Activated CD4-positive, alpha-beta T cell treated with anti-CD3 and anti-CD28 coated beads, Interleukin-2, amount 50 U/mL, for 16 hours (primary cell): ENCODE results near the gene KRTAP2-2.
"Not testable (repeated sequence)": the region's sequence is repeated elsewhere in the genome, so short reads cannot be mapped to it uniquely, and the experiment has no call there.

Source experiments
- DNase-seq: peaks from one replicate; pipeline ENCODE4 v3.0.0-alpha.2; 2020

Gene KRTAP2-2

DNA sequence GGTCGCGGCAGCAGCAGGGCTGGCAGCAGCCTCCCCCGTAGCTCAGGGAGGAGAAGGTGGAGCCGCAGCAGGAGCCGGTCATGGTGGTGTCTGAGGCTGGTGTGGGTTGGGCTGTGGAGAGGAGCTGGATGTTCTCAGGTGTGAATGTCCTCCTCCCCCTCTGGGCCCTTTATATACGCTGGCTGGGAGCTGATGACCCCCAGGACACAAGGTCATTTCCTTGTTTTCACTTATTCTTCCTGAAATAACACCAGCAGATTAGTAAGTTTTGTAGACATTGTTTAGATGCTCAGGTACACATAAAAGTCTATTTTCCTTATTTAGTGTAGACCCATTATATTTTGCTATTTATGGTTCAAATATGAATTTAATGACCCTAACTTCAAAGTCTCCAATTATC, at the start of gene KRTAP2-2:
TSS of gene KRTAP2-2 (minus strand) at position 101 of the 400 bp plus-strand sequence. CDS start at position 82, 19 bp downstream.
- DNase-seq: not testable (repeated sequence)

- not testable (repeated sequence) for DNase-seq
Measured at GRCh38 chr17:41104386-41105038, 49.5 kb upstream of the KRTAP2-2 start.

- no peak for DNase-seq
Measured at GRCh38 chr17:41103896-41104295, 48.9 kb upstream of the KRTAP2-2 start.

DNA sequence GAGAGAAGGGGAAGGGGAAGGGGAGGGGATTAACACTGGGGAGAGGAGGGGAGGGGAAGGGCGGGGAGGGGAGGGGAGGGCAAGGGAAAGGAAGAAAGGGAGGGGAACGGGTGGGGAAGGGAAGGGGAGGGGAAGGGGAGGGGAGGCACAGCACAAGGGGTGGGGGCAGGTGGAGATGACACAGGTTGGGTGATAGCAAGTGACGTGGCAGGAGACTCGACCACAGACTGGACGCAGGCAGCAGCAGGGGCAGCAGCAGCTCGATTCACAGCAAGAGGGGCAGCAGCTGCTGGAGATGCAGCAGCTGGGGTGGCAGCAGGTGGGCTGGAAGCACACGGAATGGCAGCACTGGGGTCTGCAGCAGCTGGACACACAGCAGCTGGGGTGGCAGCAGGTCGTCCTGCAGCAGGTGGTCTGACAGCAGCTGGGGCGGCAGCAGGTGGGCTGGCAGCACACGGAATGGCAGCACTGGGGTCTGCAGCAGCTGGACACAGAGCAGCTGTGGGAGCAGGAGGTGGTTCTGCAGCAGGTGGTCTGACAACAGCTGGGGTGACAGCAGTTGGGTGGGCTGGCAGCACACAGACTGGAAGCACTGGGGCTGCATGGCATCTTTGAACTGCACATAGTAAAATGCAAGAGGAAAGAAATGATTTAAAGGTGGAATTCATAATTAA, 46.7 kb upstream of the KRTAP2-2 start, which contains the start of gene KRTAP4-16:
TSS of gene KRTAP4-16 (minus strand) at position 624 of the 674 bp plus-strand sequence. CDS start at position 624, 0 bp downstream.
- DNase-seq: no peak

GRCh38 chr17:41099682-41100480, 44.9 kb upstream of the KRTAP2-2 start:
- not testable (repeated sequence) for DNase-seq

- no peak for DNase-seq
Measured at GRCh38 chr17:41098481-41098880, 43.5 kb upstream of the KRTAP2-2 start.

DNA sequence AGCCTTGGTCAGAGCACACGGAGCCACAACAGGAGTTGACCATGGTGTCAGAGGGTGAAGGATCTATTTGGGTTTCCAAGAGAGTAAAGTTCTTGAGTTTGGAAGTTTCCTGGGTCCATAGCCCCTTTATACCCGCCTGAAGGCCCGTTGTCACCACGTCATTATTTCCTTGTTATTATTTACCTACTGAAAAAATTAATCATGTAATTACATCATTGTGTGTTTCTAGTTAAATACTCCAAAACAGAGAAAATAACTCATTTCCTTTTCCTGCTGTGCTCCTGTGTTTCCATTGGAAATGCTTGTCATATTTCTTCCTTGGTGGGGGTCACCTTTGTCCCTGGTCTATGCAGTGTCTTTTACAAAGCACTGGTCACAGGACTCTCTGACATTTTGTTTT, 43.0 kb upstream of the KRTAP2-2 start, which contains the start of gene KRTAP4-8:
TSS of gene KRTAP4-8 (minus strand) at position 101 of the 400 bp plus-strand sequence. CDS start at position 43, 58 bp downstream.
- no peak for DNase-seq

DNA sequence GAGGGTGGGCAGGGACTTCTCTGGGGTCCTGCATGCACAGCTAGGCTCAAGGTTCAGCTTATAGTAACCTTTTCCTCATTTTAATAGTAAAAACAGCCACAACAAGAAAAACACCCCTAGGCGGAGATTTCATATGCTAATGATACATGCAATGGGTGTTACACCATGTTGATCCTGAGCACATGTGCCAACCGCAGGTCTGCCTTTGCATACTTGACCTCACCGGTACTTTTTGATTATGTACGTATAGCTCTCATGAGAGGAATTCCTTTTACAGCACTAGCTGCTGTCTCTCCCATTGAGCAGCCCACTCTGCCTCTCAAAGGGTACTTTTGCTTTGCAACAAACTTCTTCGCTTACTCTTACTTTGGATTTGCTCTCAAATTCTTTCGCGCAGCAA, 41.0 kb upstream of the KRTAP2-2 start:
- no peak for DNase-seq

- DNase-seq: not testable (repeated sequence)
Measured at GRCh38 chr17:41088760-41089352, 33.8 kb upstream of the KRTAP2-2 start.

DNA sequence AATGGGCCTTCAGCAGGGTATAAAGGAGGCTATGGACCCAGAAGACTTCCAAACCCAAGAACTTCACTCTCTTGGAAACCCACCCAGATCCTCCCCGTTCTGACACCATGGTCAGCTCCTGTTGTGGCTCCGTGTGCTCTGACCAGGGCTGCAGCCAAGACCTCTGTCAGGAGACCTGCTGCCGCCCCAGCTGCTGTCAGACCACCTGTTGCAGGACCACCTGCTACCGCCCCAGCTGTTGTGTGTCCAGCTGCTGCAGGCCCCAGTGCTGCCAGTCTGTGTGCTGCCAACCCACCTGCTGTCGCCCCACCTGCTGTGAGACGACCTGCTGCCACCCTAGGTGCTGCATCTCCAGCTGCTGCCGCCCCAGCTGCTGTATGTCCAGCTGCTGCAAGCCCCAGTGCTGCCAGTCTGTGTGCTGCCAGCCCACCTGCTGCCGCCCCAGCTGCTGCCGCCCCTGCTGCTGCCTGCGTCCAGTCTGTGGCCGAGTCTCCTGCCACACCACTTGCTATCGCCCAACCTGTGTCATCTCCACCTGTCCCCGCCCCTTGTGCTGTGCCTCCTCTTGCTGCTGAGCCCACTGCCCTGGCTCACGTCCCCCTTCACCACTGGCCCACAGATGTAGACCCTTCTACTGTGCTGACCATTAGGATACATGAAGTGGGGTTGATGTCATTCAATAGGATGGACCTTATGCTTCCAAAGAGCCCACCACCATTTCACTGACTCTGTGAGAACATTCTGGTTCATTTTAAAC, 29.2 kb upstream of the KRTAP2-2 start, which contains the start of gene KRTAP4-7:
TSS of gene KRTAP4-7 (plus strand) at position 51 of the 757 bp plus-strand sequence. CDS start at position 108, 57 bp downstream.
- DNase-seq: not testable (repeated sequence)

- not testable (repeated sequence) for DNase-seq
Measured at GRCh38 chr17:41083427-41083826, 28.4 kb upstream of the KRTAP2-2 start.

GRCh38 chr17:41082626-41083025, 27.6 kb upstream of the KRTAP2-2 start:
- DNase-seq: no peak

- DNase-seq: no peak
Measured at GRCh38 chr17:41076788-41077187, 21.8 kb upstream of the KRTAP2-2 start.

- DNase-seq: no peak
Measured at GRCh38 chr17:41073676-41074075, 18.6 kb upstream of the KRTAP2-2 start.

- no peak for DNase-seq
Measured at GRCh38 chr17:41071606-41072360, 16.8 kb upstream of the KRTAP2-2 start.

GRCh38 chr17:41069031-41069430, 14.0 kb upstream of the KRTAP2-2 start:
- no peak for DNase-seq

GRCh38 chr17:41067281-41067680, 12.3 kb upstream of the KRTAP2-2 start:
- DNase-seq: no peak

DNA sequence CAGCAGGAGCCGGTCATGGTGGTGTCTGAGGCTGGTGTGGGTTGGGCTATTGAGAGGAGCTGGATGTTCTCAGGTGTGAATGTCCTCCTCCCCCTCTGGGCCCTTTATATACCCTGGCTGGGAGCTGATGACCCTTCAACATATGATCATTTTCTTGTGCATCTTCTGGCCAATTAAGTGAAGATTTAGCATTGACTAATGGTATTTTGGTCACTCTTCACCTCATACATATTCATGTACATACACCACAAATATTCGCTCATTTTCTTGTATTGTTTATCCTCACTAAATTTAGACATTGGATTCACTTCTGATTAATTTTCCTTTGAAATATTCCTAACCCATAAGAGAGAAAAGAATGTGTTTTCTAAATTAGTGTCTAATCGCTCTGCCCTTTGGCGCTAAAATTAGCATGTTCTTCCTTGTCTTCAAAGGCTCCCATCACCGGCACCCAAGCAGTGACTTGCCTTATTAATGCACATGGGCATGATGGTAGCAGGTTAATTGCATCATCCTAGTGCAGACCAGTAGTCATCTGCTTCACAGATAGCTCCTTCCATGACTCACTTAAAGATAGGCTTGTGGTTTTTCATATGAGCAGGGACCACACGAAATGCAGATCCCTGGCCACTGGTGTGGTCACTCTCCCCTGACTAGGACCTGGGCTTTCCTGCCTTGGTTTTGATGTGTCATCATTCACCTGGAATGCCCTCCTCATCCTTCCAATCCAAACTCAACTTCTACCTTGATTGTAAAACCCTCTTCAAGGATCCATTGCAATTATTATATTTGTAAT, 11.0 kb upstream of the KRTAP2-2 start, which contains the start of gene KRTAP2-4:
TSS of gene KRTAP2-4 (minus strand) at position 51 of the 796 bp plus-strand sequence. CDS start at position 17, 34 bp downstream.
- DNase-seq: no peak

GRCh38 chr17:41065016-41065689, 10.1 kb upstream of the KRTAP2-2 start:
- DNase-seq: not testable (repeated sequence)
